ENCODE measurements around the gene TMEM140. TPM values are rescaled to one million over a fixed set of nuclear protein-coding genes. Genes with fewer than 3 reads are reported as not detected.
A peak's percentile ranks its signal among the peaks of the same experiment; 100 is the strongest.

The TMEM140 gene
- total and polyA plus RNA-seq, 7 experiments from 2014 or later = 16.8 to 44.7 (median 20.4) TPM

DNA sequence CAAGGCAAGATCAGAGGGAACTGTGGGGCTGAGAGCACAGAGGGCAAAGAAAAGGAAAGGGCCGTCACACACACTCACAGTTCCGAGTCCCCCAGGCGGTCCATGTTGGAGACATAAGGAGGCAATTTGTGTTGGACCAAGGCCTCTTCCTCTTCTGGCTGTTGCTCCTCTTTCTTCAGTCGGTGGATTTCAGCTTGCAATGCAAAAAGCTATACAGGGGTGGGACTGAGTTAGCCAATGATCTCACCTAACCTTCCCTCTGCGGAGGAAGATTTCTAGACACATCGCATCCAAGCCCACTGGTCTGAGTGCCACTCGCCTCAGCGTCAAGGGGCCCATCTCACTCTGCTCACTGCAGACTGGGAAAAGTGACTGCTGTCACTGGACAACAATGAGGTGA lies 58.0 kb downstream of the TMEM140 start:
- Mint-ChIP-seq H3K4me3 (no peak overlapping the region), H3K9me3 (no peaks in the 10 kb centered on the region), H3K27ac (no peak overlapping the region), H3K4me1 (peaks cover 37 to 78% (median 62%) of the 10 kb centered on the region in 7 donors), H3K36me3 (peaks cover 0 to 57% (median 28%) of the 10 kb centered on the region in 5 donors), H3K27me3 (no peaks in the 10 kb centered on the region)
- intact Hi-C loops (cut with micrococcal nuclease) = no loop called here
- no peak for DNase-seq
- peaks cover 0 to 5% of the 10 kb centered on the region in 2 donors for H3K4me1 ChIP-seq (ENCODE audit: control insufficient read depth in 2 of 2, insufficient read depth in 2 of 2, low read length in 2 of 2)
- no peaks in the 10 kb centered on the region for H3K27me3 ChIP-seq (ENCODE audit: control insufficient read depth in 2 of 2, insufficient read depth in 2 of 2, low read length in 2 of 2)
- no peak overlapping the region for H3K27ac ChIP-seq (ENCODE audit: low read depth, low read length)
- H3K4me3 ChIP-seq (ENCODE audit: low read length) = no peak overlapping the region
- H3K36me3 ChIP-seq (ENCODE audit: control insufficient read depth in 2 of 3, insufficient read depth in 3 of 3, low read length in 3 of 3) = peaks cover 4 to 42% (median 11%) of the 10 kb centered on the region in 3 experiments
- H3K9me3 ChIP-seq (ENCODE audit: control insufficient read depth in 2 of 3, low read length in 3 of 3) = no peaks in the 10 kb centered on the region
- POLR2A ChIA-PET = no interaction called here
- CTCF ChIA-PET = no interaction called here
- no peak for ATAC-seq

- ATAC-seq (no peak), DNase-seq (no peak)
- Histone ChIP-seq H3K4me3 (ENCODE audit: low read length) (no peak overlapping the region), H3K27me3 (ENCODE audit: control insufficient read depth in 2 of 2, insufficient read depth in 2 of 2, low read length in 2 of 2) (no peaks in the 10 kb centered on the region), H3K4me1 (ENCODE audit: control insufficient read depth in 2 of 2, insufficient read depth in 2 of 2, low read length in 2 of 2) (peaks cover 0 to 5% of the 10 kb centered on the region in 2 donors), H3K9me3 (ENCODE audit: control insufficient read depth in 2 of 3, low read length in 3 of 3) (no peaks in the 10 kb centered on the region), H3K27ac (ENCODE audit: low read depth, low read length) (no peak overlapping the region), H3K36me3 (ENCODE audit: control insufficient read depth in 2 of 3, insufficient read depth in 3 of 3, low read length in 3 of 3) (peaks cover 4 to 32% (median 11%) of the 10 kb centered on the region in 3 experiments)
- Mint-ChIP-seq H3K27me3 (no peaks in the 10 kb centered on the region), H3K36me3 (peaks cover 0 to 49% (median 24%) of the 10 kb centered on the region in 5 donors), H3K27ac (peak overlapping the region in 1 of 9 donors; percentile 7), H3K9me3 (no peaks in the 10 kb centered on the region), H3K4me1 (peaks cover 38 to 77% (median 60%) of the 10 kb centered on the region in 7 donors), H3K4me3 (no peak overlapping the region)
- intact Hi-C loops (cut with micrococcal nuclease) = no loop called here
- ChIA-PET CTCF (no interaction called here), POLR2A (no interaction called here)
These were observed 59.1 kb downstream of the TMEM140 start for GRCh38 chr7:135206941-135207391.

DNA sequence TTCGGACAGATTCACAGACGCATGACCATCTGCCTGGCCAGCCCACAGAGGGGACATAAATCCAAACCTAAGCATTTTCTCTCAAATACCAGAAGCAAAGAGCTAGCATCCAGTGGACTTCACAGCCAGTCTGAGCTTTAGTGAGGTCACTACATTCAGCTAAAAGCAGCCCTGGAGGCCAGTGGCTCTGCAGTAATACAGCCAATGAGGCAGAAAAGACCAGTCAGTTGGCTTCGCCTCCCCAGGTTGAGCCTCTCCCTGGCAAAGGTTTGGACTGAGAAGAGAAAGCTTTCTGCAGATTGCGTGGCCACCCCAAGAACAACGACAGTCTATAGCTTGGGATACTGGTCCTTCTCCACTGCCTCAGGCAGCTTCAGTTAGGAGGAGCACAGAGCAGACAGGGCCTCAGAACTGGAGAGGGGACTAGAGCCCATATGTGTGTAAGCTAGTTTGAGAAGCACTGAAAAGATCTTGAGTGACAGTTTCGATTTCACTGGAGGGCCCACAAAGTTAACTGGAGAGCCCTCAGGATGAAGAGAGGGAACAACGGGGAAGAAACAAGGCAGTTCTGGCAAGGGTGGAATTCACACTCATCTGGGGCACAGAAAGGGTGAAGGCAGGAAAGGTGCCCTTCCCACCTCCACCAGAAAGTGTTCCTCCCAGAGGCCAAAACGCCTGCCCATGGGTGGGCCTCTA lies 59.7 kb downstream of the TMEM140 start:
- no peak overlapping the region for H3K4me3 ChIP-seq (ENCODE audit: low read length)
- H3K4me1 ChIP-seq (ENCODE audit: control insufficient read depth in 2 of 2, insufficient read depth in 2 of 2, low read length in 2 of 2) = peaks cover 0 to 5% of the 10 kb centered on the region in 2 donors
- ATAC-seq (no peak), DNase-seq (no peak)
- no peaks in the 10 kb centered on the region for H3K9me3 ChIP-seq (ENCODE audit: control insufficient read depth in 2 of 3, low read length in 3 of 3)
- Mint-ChIP-seq H3K27me3 (no peaks in the 10 kb centered on the region), H3K4me1 (peaks cover 33 to 73% (median 60%) of the 10 kb centered on the region in 7 donors), H3K4me3 (peak overlapping the region in 4 of 10 donors; percentile 6 to 37 (median 29)), H3K27ac (peak overlapping the region in 1 of 9 donors; percentile 7), H3K36me3 (peaks cover 0 to 44% (median 20%) of the 10 kb centered on the region in 5 donors), H3K9me3 (no peaks in the 10 kb centered on the region)
- POLR2A ChIA-PET = interaction anchor here (0.6 kb wide), 1 partner anchor 266 kb away, joined by 3 read pairs; no protein-coding TSS in a partner anchor
- CTCF ChIA-PET = no interaction called here
- intact Hi-C loops (cut with micrococcal nuclease) = no loop called here
- no peak overlapping the region for H3K27ac ChIP-seq (ENCODE audit: low read depth, low read length)
- peaks cover 4 to 26% (median 11%) of the 10 kb centered on the region in 3 experiments for H3K36me3 ChIP-seq (ENCODE audit: control insufficient read depth in 2 of 3, insufficient read depth in 3 of 3, low read length in 3 of 3)
- no peaks in the 10 kb centered on the region for H3K27me3 ChIP-seq (ENCODE audit: control insufficient read depth in 2 of 2, insufficient read depth in 2 of 2, low read length in 2 of 2)

- Histone ChIP-seq H3K9me3 (ENCODE audit: control insufficient read depth in 2 of 3, low read length in 3 of 3) (no peaks in the 10 kb centered on the region), H3K4me1 (ENCODE audit: control insufficient read depth in 2 of 2, insufficient read depth in 2 of 2, low read length in 2 of 2) (peaks cover 0 to 5% of the 10 kb centered on the region in 2 donors), H3K4me3 (ENCODE audit: low read length) (no peak overlapping the region), H3K27me3 (ENCODE audit: control insufficient read depth in 2 of 2, insufficient read depth in 2 of 2, low read length in 2 of 2) (no peaks in the 10 kb centered on the region), H3K36me3 (ENCODE audit: control insufficient read depth in 2 of 3, insufficient read depth in 3 of 3, low read length in 3 of 3) (peaks cover 4 to 26% (median 11%) of the 10 kb centered on the region in 3 experiments), H3K27ac (ENCODE audit: low read depth, low read length) (no peak overlapping the region)
- ATAC-seq (no peak), DNase-seq (no peak)
- peak overlapping the region in 3 of 9 donors; percentile 14 to 83 (median 39) for H3K27ac Mint-ChIP-seq
- H3K9me3 Mint-ChIP-seq = no peaks in the 10 kb centered on the region
- H3K4me3 Mint-ChIP-seq = peak overlapping the region in 8 of 10 donors; percentile 6 to 95 (median 38)
- H3K4me1 Mint-ChIP-seq = peaks cover 31 to 66% (median 59%) of the 10 kb centered on the region in 7 donors
- H3K27me3 Mint-ChIP-seq = no peaks in the 10 kb centered on the region
- CTCF ChIA-PET = no interaction called here
- intact Hi-C loops (cut with micrococcal nuclease) = no loop called here
- POLR2A ChIA-PET = no interaction called here
- peaks cover 0 to 42% (median 20%) of the 10 kb centered on the region in 5 donors for H3K36me3 Mint-ChIP-seq
These were observed 60.4 kb downstream of the TMEM140 start for GRCh38 chr7:135208102-135208793.

- DNase-seq = no peak
- Histone ChIP-seq H3K27ac (ENCODE audit: low read depth, low read length) (no peak overlapping the region), H3K4me1 (ENCODE audit: control insufficient read depth in 2 of 2, insufficient read depth in 2 of 2, low read length in 2 of 2) (peaks cover 0 to 5% of the 10 kb centered on the region in 2 donors), H3K9me3 (ENCODE audit: control insufficient read depth in 2 of 3, low read length in 3 of 3) (no peaks in the 10 kb centered on the region), H3K36me3 (ENCODE audit: control insufficient read depth in 2 of 3, insufficient read depth in 3 of 3, low read length in 3 of 3) (peaks cover 0 to 20% (median 5%) of the 10 kb centered on the region in 3 experiments), H3K4me3 (ENCODE audit: low read length) (no peak overlapping the region), H3K27me3 (ENCODE audit: control insufficient read depth in 2 of 2, insufficient read depth in 2 of 2, low read length in 2 of 2) (no peaks in the 10 kb centered on the region)
- intact Hi-C loops (cut with micrococcal nuclease) = no loop called here
- Mint-ChIP-seq H3K27me3 (no peaks in the 10 kb centered on the region), H3K27ac (no peak overlapping the region), H3K4me1 (peaks cover 22 to 56% (median 48%) of the 10 kb centered on the region in 7 donors), H3K9me3 (no peaks in the 10 kb centered on the region), H3K4me3 (peak overlapping the region in 8 of 10 donors; percentile 25 to 96 (median 54)), H3K36me3 (peaks cover 0 to 31% (median 13%) of the 10 kb centered on the region in 5 donors)
- ChIA-PET CTCF (no interaction called here), POLR2A (interaction anchor here (0.6 to 2.4 kb wide), 6 partner anchors 30 to 774 kb away, joined by 3 to 10 read pairs (median 4); partner anchors contain the start of genes AGBL3, BPGM and CYREN)
- no peak for ATAC-seq
These were observed 61.5 kb downstream of the TMEM140 start for GRCh38 chr7:135209225-135209834.

DNA sequence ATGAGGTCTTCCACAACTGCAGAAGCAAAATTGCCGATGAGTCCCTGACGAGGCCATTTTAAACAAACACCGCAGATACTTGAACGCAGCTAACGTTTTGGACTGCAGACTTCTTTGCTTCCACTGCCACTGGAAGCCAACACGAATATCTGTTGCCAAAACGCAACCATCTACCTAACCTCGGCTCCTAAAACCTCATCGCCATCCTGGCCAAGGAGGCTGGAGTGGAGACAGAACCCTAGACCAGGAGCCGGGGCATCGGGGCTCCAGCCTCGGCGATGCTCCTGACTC lies 63.0 kb downstream of the TMEM140 start:
- Mint-ChIP-seq H3K4me1 (peaks cover 22 to 50% (median 42%) of the 10 kb centered on the region in 7 donors), H3K9me3 (no peaks in the 10 kb centered on the region), H3K27me3 (no peaks in the 10 kb centered on the region), H3K36me3 (peaks cover 0 to 21% (median 4%) of the 10 kb centered on the region in 5 donors), H3K4me3 (peak overlapping the region; percentile 91 to 99 (median 96)), H3K27ac (peak overlapping the region; percentile 87 to 99 (median 97))
- Histone ChIP-seq H3K4me1 (ENCODE audit: control insufficient read depth in 2 of 2, insufficient read depth in 2 of 2, low read length in 2 of 2) (peaks cover 0 to 5% of the 10 kb centered on the region in 2 donors), H3K9me3 (ENCODE audit: control insufficient read depth in 2 of 3, low read length in 3 of 3) (no peaks in the 10 kb centered on the region), H3K27me3 (ENCODE audit: control insufficient read depth in 2 of 2, insufficient read depth in 2 of 2, low read length in 2 of 2) (no peaks in the 10 kb centered on the region), H3K36me3 (ENCODE audit: control insufficient read depth in 2 of 3, insufficient read depth in 3 of 3, low read length in 3 of 3) (peaks cover 0 to 8% (median 2%) of the 10 kb centered on the region in 3 experiments), H3K27ac (ENCODE audit: low read depth, low read length) (peak overlapping the region; percentile 92), H3K4me3 (ENCODE audit: low read length) (peak overlapping the region; percentile 68)
- CTCF ChIA-PET = interaction anchor here (0.7 kb wide), 1 partner anchor 9 kb away, joined by 3 read pairs; no protein-coding TSS in a partner anchor
- DNase-seq = peak in 1 of 9 donors; percentile 37
- no peak for ATAC-seq
- POLR2A ChIA-PET = interaction anchor here (0.7 to 2.4 kb wide), 16 partner anchors 9 to 565 kb away, joined by 3 to 19 read pairs (median 4); partner anchors contain the start of genes AGBL3, BPGM, CYREN and TMEM140
- intact Hi-C loops (cut with micrococcal nuclease) = loop anchor here (1.0 to 5.0 kb wide), 19 partner anchors 41 to 1959 kb away; partner anchors contain the start of genes AGBL3 (in 2 of the 2), AKR1B1 (in 2 of the 2), BPGM (in 2 of the 2) and CNOT4 (in 2 of the 2)

All from naive thymus-derived CD4-positive, alpha-beta T cell (primary cell).